OCI-LY3 (cell line): ENCODE measurements around the gene CCDC102B.

Source experiments
- CTCF ChIP-seq: fragments of 200-600, 300-600 bp; sonication (generic); IDR thresholded peaks from 2 replicates; pipeline ENCODE4 v1.5.1; 2014; ENCODE audit warnings: antibody characterized with exemption, low read length, low read depth
- EZH2phosphoT487 ChIP-seq: fragments of 200-600 bp; shearing (Covaris generic); IDR thresholded peaks from 2 replicates; pipeline ENCODE4 v1.6.1; 2018; ENCODE audit warnings: antibody characterized with exemption, mixed run types, low read depth

- TF ChIP-seq CTCF: peak; percentile 51
- TF ChIP-seq EZH2phosphoT487: no peak
Observed at GRCh38 chr18:68843473-68844089, 45.7 kb downstream of the CCDC102B start.
